Activated T-helper 1 cell treated with Interleukin-2 at 50 U/mL for 16 hours (primary cell): ENCODE results near the gene LPP.
A peak's percentile ranks its signal among the peaks of the same experiment; 100 is the strongest.

ENCODE experiments used
- DNase-seq: peaks from one replicate; pipeline ENCODE4 v3.0.0-alpha.2; 2020; ENCODE audit warnings: low read depth

LPP gene

GRCh38 chr3:188707381-188708288 is 553.7 kb downstream of the LPP start:
- DNase-seq, result no peak

- no peak for DNase-seq
Measured at GRCh38 chr3:188711881-188712247, 557.9 kb downstream of the LPP start.

GRCh38 chr3:188712248-188712924 is 558.4 kb downstream of the LPP start:
- no peak for DNase-seq

GRCh38 chr3:188712991-188713390 is 559.0 kb downstream of the LPP start:
- no peak for DNase-seq

GRCh38 chr3:188719545-188719944 is 565.6 kb downstream of the LPP start:
- DNase-seq, result no peak

- no peak for DNase-seq
Measured at GRCh38 chr3:188720215-188720614, 566.3 kb downstream of the LPP start.

- no peak for DNase-seq
Measured at GRCh38 chr3:188720636-188721035, 566.7 kb downstream of the LPP start.

GRCh38 chr3:188721312-188721711 is 567.4 kb downstream of the LPP start:
- no peak for DNase-seq

- DNase-seq, result no peak
Measured at GRCh38 chr3:188721990-188722389, 568.0 kb downstream of the LPP start.

- DNase-seq, result no peak
Measured at GRCh38 chr3:188722963-188723362, 569.0 kb downstream of the LPP start.

- DNase-seq, result no peak
Measured at GRCh38 chr3:188727052-188727451, 573.1 kb downstream of the LPP start.

- DNase-seq, result no peak
Measured at GRCh38 chr3:188728371-188728896, 574.5 kb downstream of the LPP start.

- DNase-seq, result no peak
Measured at GRCh38 chr3:188729422-188729821, 575.5 kb downstream of the LPP start.

- no peak for DNase-seq
Measured at GRCh38 chr3:188734395-188734794, 580.4 kb downstream of the LPP start.

GRCh38 chr3:188739511-188739910 is 585.6 kb downstream of the LPP start:
- no peak for DNase-seq

GRCh38 chr3:188740010-188740409 is 586.1 kb downstream of the LPP start:
- DNase-seq, result no peak

- no peak for DNase-seq
Measured at GRCh38 chr3:188742755-188743550, 589.0 kb downstream of the LPP start.

- no peak for DNase-seq
Measured at GRCh38 chr3:188744166-188744565, 590.2 kb downstream of the LPP start.

GRCh38 chr3:188745031-188745430 is 591.1 kb downstream of the LPP start:
- no peak for DNase-seq

- DNase-seq, result no peak
Measured at GRCh38 chr3:188746291-188746783, 592.4 kb downstream of the LPP start.

GRCh38 chr3:188747489-188747888 is 593.5 kb downstream of the LPP start:
- DNase-seq, result no peak

GRCh38 chr3:188749010-188749617 is 595.2 kb downstream of the LPP start:
- DNase-seq, result peak; percentile 7
